HG02571 (cell line): ENCODE results near the gene RGS13.
A peak's percentile ranks its signal among the peaks of the same experiment; 100 is the strongest.

ENCODE experiments used
- ATAC-seq: cut with Tn5 transposase; IDR thresholded peaks from one replicate; pipeline ENCODE4 v1.9.1; 2021; ENCODE audit warnings: mild to moderate bottlenecking, moderate library complexity; ENCODE audit not compliant: unreplicated experiment

RGS13 gene

GRCh38 chr1:192626366-192627179 is 9.4 kb upstream of the RGS13 start:
- ATAC-seq = peak; percentile 88

GRCh38 chr1:192627901-192628300 is 8.0 kb upstream of the RGS13 start:
- no peak for ATAC-seq

- no peak for ATAC-seq
Observed at GRCh38 chr1:192628396-192629057, 7.4 kb upstream of the RGS13 start.

- no peak for ATAC-seq
Observed at GRCh38 chr1:192629612-192630011, 6.3 kb upstream of the RGS13 start.

- ATAC-seq = no peak
Observed at GRCh38 chr1:192630521-192631287, 5.2 kb upstream of the RGS13 start.

GRCh38 chr1:192631749-192632148 is 4.2 kb upstream of the RGS13 start:
- ATAC-seq = no peak

GRCh38 chr1:192632188-192632587 is 3.8 kb upstream of the RGS13 start:
- ATAC-seq = no peak

GRCh38 chr1:192632641-192633532 is 3.1 kb upstream of the RGS13 start:
- ATAC-seq = no peak

- no peak for ATAC-seq
Observed at GRCh38 chr1:192633533-192634253, 2.3 kb upstream of the RGS13 start.

- ATAC-seq = no peak
Observed at GRCh38 chr1:192635041-192635440, 906 bp upstream of the RGS13 start.

GRCh38 chr1:192639607-192640368 is 3.8 kb downstream of the RGS13 start:
- peak; percentile 95 for ATAC-seq

GRCh38 chr1:192652159-192652558 is 16.2 kb downstream of the RGS13 start:
- no peak for ATAC-seq

GRCh38 chr1:192654120-192654519 is 18.2 kb downstream of the RGS13 start:
- no peak for ATAC-seq

GRCh38 chr1:192654591-192655251 is 18.8 kb downstream of the RGS13 start:
- no peak for ATAC-seq

- ATAC-seq = no peak
Observed at GRCh38 chr1:192657760-192658159, 21.8 kb downstream of the RGS13 start.

GRCh38 chr1:192658255-192658654 is 22.3 kb downstream of the RGS13 start:
- no peak for ATAC-seq

GRCh38 chr1:192660613-192661012 is 24.7 kb downstream of the RGS13 start:
- no peak for ATAC-seq

GRCh38 chr1:192668409-192668983 is 32.5 kb downstream of the RGS13 start:
- no peak for ATAC-seq
